VCaP (cell line): ENCODE results near the gene RCC1.

ENCODE experiments used
- H3K27ac ChIP-seq: fragments of 450-650 bp; 2 replicates; pipeline ENCODE4 v1.5.1; 2017
- TF ChIP-seq, protein P1 (sequence below): fragments of 450-650 bp; conservative IDR thresholded peaks from 2 replicates; pipeline ENCODE4 v1.5.1; 2017; ENCODE audit warnings: mild to moderate bottlenecking, moderate library complexity

Gene RCC1

DNA sequence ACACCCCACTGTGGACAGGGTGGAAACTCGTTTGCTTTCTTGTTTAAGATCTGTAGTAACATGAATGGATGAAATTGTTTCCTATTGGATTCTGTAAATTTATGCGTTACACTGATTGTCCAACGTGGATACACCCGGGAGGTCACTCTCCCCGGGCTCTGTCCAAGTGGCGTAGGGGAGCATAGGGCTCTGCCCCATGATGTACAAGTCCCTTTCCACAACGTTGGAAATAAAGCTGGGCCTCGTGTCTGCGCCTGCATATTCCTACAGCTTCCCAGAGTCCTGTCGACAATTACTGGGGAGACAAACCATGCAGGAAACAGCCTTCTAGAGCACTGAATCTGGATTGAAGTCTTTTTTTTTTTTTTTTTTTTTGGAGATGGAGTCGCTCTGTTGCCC lies 1.4 kb downstream of the RCC1 start:
- H3K27ac ChIP-seq = peak overlapping the region; percentile 96
- TF ChIP-seq, protein P1, sequence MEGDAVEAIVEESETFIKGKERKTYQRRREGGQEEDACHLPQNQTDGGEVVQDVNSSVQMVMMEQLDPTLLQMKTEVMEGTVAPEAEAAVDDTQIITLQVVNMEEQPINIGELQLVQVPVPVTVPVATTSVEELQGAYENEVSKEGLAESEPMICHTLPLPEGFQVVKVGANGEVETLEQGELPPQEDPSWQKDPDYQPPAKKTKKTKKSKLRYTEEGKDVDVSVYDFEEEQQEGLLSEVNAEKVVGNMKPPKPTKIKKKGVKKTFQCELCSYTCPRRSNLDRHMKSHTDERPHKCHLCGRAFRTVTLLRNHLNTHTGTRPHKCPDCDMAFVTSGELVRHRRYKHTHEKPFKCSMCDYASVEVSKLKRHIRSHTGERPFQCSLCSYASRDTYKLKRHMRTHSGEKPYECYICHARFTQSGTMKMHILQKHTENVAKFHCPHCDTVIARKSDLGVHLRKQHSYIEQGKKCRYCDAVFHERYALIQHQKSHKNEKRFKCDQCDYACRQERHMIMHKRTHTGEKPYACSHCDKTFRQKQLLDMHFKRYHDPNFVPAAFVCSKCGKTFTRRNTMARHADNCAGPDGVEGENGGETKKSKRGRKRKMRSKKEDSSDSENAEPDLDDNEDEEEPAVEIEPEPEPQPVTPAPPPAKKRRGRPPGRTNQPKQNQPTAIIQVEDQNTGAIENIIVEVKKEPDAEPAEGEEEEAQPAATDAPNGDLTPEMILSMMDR = no peak

DNA sequence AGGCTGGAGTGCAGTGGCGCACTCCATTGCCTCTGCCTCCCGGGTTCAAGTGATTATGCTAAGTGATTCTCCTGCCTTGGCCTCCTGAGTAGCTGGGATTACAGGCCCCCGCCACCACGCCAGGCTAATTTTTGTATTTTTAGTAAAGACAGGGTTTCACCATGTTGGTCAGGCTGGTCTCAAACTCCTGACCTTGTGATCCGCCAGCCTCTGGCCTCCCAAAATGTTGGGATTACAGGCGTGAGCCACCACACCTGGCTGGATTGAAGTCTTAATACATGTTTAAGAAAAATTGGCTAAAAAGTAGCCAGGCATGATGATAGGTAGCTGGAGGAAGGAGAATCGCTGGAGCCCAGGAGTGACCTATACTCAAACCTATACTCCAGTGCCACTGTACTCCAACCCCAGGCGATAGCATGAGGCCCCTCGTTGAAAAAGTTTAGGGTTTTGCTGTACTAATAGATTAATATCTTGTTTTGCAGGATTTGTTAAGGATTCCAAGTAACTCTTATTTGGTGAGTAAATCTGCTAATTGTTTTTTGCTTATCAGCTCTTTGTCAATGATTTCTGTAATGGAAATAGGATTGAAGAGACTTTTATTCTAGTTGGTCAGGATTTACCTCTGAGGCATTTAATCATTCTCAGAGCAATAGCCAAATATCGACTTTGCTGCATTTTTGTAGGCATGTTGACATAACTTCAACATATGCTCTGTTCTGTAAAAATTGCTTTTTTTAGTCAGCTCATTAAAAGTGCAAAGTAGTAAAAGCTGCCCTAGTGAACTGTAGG lies 2.0 kb downstream of the RCC1 start:
- TF ChIP-seq, protein P1 = no peak
- H3K27ac ChIP-seq = peak overlapping the region; percentile 96

DNA sequence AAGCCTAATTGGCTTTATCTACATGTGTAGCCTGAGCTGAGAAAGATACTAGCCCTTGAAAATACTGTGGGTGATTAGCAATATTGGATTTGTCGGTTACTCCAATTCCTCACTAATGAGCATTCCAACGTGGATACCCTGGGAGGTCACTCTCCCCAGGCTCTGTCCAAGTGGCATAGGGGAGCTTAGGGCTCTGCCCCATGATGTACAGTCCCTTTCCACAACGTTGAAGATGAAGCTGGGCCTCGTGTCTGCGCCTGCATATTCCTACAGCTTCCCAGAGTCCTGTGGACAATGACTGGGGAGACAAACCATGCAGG lies 2.6 kb downstream of the RCC1 start:
- peak overlapping the region; percentile 96 for H3K27ac ChIP-seq
- TF ChIP-seq, protein P1 = no peak

DNA sequence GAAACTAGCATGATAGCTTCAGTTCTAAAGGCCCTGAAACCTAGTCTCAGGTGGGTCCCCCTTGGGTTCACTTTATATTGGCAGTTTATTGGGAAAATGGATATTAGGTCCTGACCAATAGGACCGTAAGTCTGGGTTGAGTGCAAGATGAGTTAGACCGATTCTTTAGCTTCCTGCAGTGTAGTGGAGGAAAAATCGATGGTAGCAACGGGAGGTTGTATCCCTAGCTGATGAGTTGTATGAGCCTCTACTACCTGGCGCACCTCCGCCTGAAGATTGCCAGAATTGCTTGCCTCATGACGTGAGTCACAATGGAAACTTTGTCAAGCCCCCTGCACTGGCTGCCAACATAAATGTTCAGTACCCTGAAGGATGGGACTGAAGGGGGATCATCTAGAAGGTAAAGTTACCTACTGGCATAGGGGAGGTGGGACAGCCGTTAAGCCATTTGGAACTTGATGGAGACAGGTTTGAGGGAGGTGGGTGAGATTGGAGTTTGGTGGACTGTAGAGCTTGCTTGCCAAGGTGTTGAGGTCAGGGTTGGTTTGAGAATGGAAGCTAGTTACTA lies 3.9 kb downstream of the RCC1 start:
- TF ChIP-seq, protein P1 = no peak
- H3K27ac ChIP-seq = peak overlapping the region; percentile 96

DNA sequence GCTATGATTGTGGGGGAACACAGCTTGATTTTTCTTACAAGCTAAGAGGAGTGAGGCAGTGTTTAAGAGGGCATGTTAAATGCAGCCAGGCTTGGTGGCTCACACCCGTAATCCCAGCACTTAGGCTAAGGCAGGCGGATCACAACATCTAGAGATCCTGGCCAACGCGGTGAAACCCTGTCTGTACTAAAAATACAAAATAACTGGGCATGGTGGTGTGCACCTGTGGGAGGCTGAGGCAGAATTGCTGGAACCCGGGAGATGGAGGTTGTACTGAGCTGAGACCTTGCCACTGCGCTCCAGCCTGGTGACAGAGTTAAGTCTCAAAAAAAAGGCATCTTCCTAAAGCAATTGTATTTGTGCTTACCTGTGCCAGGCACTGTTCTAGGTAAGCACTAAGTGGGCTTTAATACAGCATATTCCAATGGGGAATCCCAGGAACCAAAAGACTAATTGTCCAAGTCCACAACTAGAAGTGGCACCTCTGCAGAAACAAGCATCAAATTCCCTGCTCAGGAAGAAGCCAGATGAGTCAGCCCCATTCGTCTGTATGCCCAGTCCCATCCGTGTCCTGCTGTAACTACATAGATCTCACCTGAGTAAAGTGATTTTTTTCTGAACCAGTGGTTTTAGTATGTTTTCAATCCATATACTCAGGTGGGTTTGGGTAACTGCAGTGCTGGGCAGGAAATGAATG lies 4.6 kb downstream of the RCC1 start:
- peak overlapping the region; percentile 96 for H3K27ac ChIP-seq
- TF ChIP-seq, protein P1 = no peak

DNA sequence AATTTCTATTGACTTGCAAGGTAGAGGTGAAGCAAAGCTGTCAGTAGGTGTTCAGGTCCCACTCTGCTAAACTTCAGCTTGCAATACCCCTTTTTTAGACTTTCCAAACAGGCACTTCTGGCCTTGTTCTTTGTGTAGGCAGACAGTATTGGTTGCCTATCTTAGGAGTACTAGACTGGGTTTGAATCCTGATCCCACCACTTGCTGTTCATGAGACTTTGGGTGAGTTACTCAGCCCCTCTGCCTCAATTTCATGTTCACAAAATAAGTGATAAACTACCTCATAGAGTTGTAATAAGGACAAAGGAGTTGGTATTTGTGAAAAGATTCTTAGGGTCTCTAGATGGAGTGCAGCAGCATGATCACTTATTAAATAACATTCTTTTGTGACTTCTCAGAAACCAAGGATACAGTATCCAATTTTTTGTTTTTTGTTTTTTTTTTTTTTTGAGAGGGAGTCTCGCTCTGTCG lies 5.2 kb downstream of the RCC1 start:
- H3K27ac ChIP-seq = peak overlapping the region; percentile 96
- TF ChIP-seq, protein P1 = no peak

DNA sequence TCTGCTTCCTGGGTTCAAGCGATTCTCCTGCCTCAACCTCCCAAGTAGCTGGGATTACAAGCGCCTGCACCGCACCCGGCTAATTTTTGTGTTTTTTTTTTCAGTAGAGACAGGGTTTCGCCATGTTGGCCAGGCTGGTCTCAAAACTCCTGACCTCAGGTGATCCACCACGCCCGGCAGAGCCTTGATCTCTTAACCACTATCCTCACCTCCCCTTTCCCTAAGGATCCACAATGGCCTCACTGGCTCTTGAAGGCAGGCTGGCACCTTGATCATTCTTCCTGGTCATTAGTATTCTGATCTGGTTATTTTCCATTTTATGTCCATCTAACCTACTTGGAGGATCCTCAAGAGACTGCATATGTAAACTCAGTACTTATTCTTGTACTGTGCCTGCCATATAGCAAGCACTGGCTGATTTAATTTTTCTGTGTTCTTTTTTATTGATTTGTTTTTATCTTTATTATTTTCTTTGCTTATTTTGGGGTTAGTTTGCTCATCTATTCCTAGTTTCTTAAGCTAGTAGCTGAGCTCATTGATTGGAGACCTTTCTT lies 6.3 kb downstream of the RCC1 start:
- H3K27ac ChIP-seq = peak overlapping the region; percentile 96
- TF ChIP-seq, protein P1 = no peak

DNA sequence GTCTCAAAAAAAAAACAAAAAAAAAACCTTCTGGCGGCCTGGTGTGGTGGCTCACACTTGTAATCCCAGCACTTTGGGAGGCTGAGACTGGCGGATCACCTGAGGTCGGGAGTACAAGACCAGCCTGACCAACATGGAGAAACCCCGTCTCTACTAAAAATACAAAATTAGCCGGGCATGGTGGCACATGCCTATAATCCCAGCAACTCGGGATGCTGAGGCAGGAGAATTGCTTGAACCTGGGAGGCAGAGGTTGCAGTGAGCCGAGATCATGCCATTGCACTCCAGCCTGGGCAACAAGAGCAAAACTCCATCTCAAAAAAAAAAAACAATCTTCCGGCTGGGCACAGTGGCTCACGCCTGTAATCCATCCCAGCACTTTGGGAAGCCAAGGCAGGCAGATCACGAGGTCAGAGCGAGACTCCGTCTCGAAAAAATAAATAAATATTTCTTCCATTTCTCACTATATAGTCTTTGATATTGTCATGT lies 8.6 kb downstream of the RCC1 start:
- peak overlapping the region; percentile 96; the same call in 1 of the 2 replicates for H3K27ac ChIP-seq
